Loucy (cell line): Measurements from ENCODE around the gene GALNT10.

Experiments used
- H2AFZ ChIP-seq: fragments of 200-600 bp; sonication (generic); 2 replicates; pipeline ENCODE4 v1.6.0; 2016; ENCODE audit warnings: antibody characterized with exemption, mild to moderate bottlenecking, low read length, moderate library complexity
- H3F3A ChIP-seq: fragments of 200-600 bp; 2 replicates; pipeline ENCODE4 v1.6.0; 2016; ENCODE audit warnings: antibody characterized with exemption, low read depth, mild to moderate bottlenecking
- H3K27me3 ChIP-seq: fragments of 200-600 bp; sonication (generic); 2 replicates; pipeline ENCODE4 v1.6.1; 2014; ENCODE audit warnings: low read length, mild to moderate bottlenecking; ENCODE audit not compliant: insufficient read depth, poor library complexity, severe bottlenecking
- H3K36me3 ChIP-seq: fragments of 200-600 bp; sonication (generic); 2 replicates; pipeline ENCODE4 v1.6.1; 2016; ENCODE audit warnings: low read length; ENCODE audit not compliant: insufficient read depth
- H3K4me1 ChIP-seq: fragments of 200-600 bp; sonication (generic); 2 replicates; pipeline ENCODE4 v1.5.1; 2014; ENCODE audit warnings: low read length, mild to moderate bottlenecking; ENCODE audit not compliant: insufficient read depth, poor library complexity, severe bottlenecking
- H3K4me2 ChIP-seq: fragments of 200-600 bp; sonication (generic); 2 replicates; pipeline ENCODE4 v1.6.0; 2014; ENCODE audit warnings: antibody characterized with exemption, low read length, low read depth, mild to moderate bottlenecking; ENCODE audit not compliant: poor library complexity, severe bottlenecking
- H3K4me3 ChIP-seq: fragments of 200-600 bp; sonication (generic); 2 replicates; pipeline ENCODE4 v1.5.1; 2014; ENCODE audit warnings: low read length, mild to moderate bottlenecking, mixed read lengths; ENCODE audit not compliant: poor library complexity, severe bottlenecking
- H3K79me2 ChIP-seq: fragments of 200-600 bp; sonication (generic); 2 replicates; pipeline ENCODE4 v1.6.1; 2014; ENCODE audit warnings: low read length; ENCODE audit not compliant: insufficient read depth
- H3K9ac ChIP-seq: fragments of 200-600 bp; sonication (generic); 2 replicates; pipeline ENCODE4 v1.6.0; 2014; ENCODE audit warnings: mild to moderate bottlenecking, low read depth, low read length, moderate library complexity; ENCODE audit not compliant: poor library complexity, severe bottlenecking
- H3K9me2 ChIP-seq: fragments of 200-600 bp; sonication (generic); replicated peaks from 2 replicates; pipeline ENCODE4 v1.6.1; 2016; ENCODE audit warnings: low read depth, low read length, mixed read lengths
- H3K9me3 ChIP-seq: fragments of 200-600 bp; sonication (generic); 2 replicates; pipeline ENCODE4 v1.6.1; 2014; ENCODE audit warnings: mild to moderate bottlenecking, antibody characterized with exemption, low read length, low read depth; ENCODE audit not compliant: insufficient read depth
- H4K20me1 ChIP-seq: fragments of 200-600 bp; sonication (generic); 2 replicates; pipeline ENCODE4 v1.6.0; 2014; ENCODE audit warnings: antibody characterized with exemption, low read length, mild to moderate bottlenecking; ENCODE audit not compliant: insufficient read depth, poor library complexity, severe bottlenecking
- CTCF ChIP-seq: fragments of 200-600 bp; sonication (generic); conservative IDR thresholded peaks from 2 replicates; pipeline ENCODE4 v1.5.1; 2014; ENCODE audit warnings: mild to moderate bottlenecking, antibody characterized with exemption, low read length
- EZH2phosphoT487 ChIP-seq: fragments of 200-600 bp; IDR thresholded peaks from 2 replicates; pipeline ENCODE4 v1.6.1; 2018; ENCODE audit warnings: antibody characterized with exemption, mild to moderate bottlenecking, moderate library complexity, borderline replicate concordance

The GALNT10 gene

DNA sequence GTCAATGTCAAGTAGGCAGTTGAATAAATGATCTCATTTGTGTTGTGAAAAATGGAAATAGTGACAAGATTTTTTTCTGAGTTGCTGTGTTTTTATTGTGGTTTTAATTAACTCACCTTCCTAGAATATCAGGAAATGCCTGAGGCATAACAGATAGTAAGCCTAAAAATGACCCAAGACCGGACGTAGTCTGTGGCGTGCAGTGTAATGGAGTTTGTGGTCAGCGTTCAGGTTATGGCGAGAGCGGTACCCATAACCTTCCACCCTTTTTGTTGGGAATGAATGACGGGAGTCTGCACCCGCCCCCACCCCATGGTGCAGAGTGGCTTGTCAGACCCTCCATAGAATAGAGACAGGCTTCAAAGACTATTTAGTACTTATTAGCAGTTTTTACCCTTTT is 119.3 kb downstream of the GALNT10 start:
- Histone ChIP-seq H2AFZ (no peak overlapping the region), H3K9me3 (no peaks in the 10 kb centered on the region), H3K9me2 (no peaks in the 10 kb centered on the region), H3K36me3 (no peaks in the 10 kb centered on the region), H3K4me1 (no peaks in the 10 kb centered on the region), H3K9ac (no peak overlapping the region), H3K4me3 (no peak overlapping the region), H3K79me2 (no peaks in the 10 kb centered on the region), H3F3A (no peaks in the 10 kb centered on the region), H4K20me1 (no peaks in the 10 kb centered on the region), H3K4me2 (no peak overlapping the region), H3K27me3 (no peaks in the 10 kb centered on the region)
- TF ChIP-seq CTCF (no peak), EZH2phosphoT487 (no peak)

- H3K9ac ChIP-seq, result no peak overlapping the region
- H3K27me3 ChIP-seq, result no peaks in the 10 kb centered on the region
- H3K4me3 ChIP-seq, result no peak overlapping the region
- no peaks in the 10 kb centered on the region for H3K4me1 ChIP-seq
- H3K9me3 ChIP-seq, result no peaks in the 10 kb centered on the region
- H3K36me3 ChIP-seq, result no peaks in the 10 kb centered on the region
- TF ChIP-seq EZH2phosphoT487 (no peak), CTCF (no peak)
- H3F3A ChIP-seq, result no peaks in the 10 kb centered on the region
- H3K79me2 ChIP-seq, result no peaks in the 10 kb centered on the region
- H2AFZ ChIP-seq, result no peak overlapping the region
- H3K9me2 ChIP-seq, result no peaks in the 10 kb centered on the region
- no peaks in the 10 kb centered on the region for H4K20me1 ChIP-seq
- no peak overlapping the region for H3K4me2 ChIP-seq
These were observed 120.8 kb downstream of the GALNT10 start for GRCh38 chr5:154311362-154311761.

DNA sequence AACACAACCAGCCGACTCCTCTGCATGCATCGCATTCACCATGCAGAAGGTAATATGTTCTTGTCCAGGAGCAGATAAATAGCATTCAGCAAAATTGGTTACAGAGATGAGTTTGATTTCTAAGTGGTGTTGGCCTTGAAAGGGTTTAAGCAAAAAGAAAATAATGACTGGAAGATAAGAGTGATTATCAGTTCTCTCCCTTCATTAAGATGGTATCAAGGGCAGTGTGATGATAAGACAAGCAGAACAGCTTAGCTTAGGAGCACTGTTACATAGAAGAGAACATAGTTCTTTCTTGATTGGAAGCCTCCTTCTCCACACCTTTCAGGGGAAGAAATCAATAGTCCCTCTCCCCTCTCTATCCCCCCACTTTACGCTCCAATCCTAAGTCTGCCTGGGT is 121.5 kb downstream of the GALNT10 start:
- Histone ChIP-seq H3K9me2 (no peaks in the 10 kb centered on the region), H3K4me3 (no peak overlapping the region), H3K36me3 (no peaks in the 10 kb centered on the region), H2AFZ (no peak overlapping the region), H3K27me3 (no peaks in the 10 kb centered on the region), H3F3A (no peaks in the 10 kb centered on the region), H3K4me1 (no peaks in the 10 kb centered on the region), H3K9ac (no peak overlapping the region), H3K9me3 (no peaks in the 10 kb centered on the region), H4K20me1 (no peaks in the 10 kb centered on the region), H3K4me2 (no peak overlapping the region), H3K79me2 (no peaks in the 10 kb centered on the region)
- no peak for TF ChIP-seq EZH2phosphoT487
- no peak for TF ChIP-seq CTCF
